Measurements from ENCODE around the gene GPRC5A.

Gene GPRC5A

DNA sequence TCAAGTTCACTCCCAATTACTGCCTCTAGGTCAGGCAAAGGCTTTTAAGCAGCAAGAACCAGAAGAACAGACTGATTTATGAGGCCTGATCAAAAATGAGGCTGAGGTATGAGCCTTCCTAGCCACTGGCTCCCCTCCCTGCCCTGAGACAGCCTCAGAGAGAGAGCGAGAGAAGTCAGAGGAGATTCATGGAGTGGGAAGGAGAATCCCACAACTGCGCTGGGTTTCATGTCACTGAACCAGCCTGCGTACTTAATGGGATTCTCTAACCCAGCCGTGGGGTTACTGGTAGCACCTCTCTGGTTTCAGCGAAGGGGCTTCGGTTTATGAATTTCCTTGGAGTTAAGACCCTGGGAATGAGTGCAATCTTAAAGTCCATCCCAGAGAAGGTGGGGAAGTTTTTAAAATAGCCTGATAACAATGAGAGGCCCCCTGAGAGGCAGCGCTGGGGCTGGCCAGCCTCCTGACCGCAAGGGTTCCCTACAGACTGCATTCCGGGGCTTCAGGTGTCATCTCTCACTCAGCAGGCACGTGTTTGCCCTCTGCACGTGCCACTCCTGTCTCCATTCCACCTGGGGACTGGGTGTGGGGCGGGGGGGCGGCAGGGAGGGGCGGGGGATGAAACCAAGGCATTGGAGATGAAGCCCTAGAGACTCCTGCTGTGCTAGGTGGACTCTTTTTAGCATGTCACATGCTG lies 6.1 kb upstream of the GPRC5A start:
- FAIRE-seq = no peak

DNA sequence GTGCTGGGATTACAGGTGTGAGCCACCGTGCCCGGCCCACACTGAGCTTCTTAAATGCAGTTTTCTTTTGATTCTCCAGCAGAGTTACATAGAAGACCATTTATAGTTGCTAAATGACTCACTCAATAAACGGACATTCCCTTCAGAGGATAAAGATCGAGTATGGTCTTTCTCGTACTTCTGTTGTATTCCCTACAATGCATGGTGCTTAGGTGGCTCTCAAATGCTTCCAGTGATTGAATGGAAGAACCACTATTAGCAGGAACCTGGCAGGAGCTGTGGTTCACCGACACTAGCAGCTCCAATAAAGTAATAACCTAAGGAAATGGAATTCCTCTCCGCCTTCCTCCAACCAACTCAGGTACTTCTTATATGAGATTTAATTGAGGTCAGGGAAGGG lies 3.9 kb upstream of the GPRC5A start:
- no peak for FAIRE-seq

- no peak for FAIRE-seq
These were observed 1.7 kb upstream of the GPRC5A start for GRCh38 chr12:12889701-12890100.

- FAIRE-seq = no peak
These were observed 751 bp upstream of the GPRC5A start for GRCh38 chr12:12890543-12891079.

- no peak for FAIRE-seq
These were observed 556 bp downstream of the GPRC5A start for GRCh38 chr12:12891881-12892355.

DNA sequence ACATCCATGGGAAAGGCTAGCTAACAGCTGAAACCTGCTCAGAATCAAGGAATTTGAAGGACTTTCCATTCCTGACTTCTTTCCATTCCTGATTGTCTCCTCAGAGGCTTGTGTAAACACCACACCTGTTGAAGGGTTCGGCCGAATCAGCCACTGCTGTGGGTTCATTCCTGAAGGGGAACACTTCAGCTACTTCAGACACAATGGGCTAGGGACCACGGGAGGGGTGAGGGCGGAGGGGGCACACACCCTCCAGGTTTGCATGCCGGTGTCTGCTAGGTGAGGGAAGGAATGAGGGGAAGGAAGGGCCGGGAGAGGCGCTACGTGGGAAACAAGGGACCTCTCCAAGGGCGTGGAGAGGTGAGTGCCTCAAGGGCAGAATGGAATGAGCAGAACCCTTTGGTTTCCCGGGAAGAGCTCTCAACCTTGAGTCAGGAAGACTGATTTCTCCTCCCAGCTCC lies 1.3 kb downstream of the GPRC5A start:
- FAIRE-seq = no peak

GRCh38 chr12:12893438-12893837 lies 2.1 kb downstream of the GPRC5A start:
- FAIRE-seq = no peak

- FAIRE-seq = no peak
These were observed 4.9 kb downstream of the GPRC5A start for GRCh38 chr12:12896260-12896659.

DNA sequence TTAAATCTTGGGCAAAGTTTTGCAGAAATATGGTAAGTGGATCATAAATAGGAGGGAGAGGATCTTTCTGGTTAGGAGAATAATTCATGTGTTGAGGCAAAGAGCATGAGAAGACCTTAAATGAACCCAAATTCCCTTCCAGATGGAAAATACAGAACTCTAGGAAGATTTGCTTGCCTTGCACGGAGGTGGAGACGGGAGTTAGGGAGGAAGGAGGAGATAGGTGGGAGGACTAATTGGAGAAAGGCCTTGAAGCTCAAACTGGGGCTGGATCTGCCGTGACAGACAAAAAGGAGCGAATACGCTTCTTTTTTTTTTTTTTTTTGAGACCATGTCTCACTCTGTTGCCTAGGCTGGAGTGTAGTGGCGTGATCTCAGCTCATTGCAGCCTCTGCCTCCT lies 5.9 kb downstream of the GPRC5A start:
- no peak for FAIRE-seq

DNA sequence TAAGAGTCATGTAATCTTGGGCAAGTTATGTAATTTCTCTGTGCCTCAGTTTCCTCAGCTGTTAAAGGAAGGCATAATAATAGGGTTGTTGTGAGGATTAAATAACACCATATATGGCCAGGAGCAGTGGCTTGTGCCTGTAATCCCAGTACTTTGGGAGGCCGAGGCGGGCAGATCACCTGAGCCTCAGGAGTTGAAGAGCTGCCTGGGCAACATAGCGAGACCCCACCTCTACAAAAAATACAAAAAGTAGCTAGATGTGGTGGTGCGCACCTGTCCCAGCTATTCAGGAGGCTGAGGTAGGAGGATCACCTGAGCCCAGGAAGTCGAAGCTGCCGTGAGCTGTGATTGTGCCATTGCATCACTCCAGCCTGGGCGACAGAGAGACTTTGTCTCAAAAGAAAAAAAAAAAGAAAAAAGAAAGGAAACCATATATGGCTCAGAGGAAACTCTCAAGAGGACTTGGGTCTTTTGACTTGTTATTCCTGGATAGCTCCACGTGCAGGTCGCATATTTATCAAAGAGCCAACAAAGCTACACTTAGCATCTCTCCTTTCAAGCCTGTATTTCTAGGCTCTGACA lies 6.9 kb downstream of the GPRC5A start:
- no peak for FAIRE-seq

- FAIRE-seq = no peak
These were observed 7.6 kb downstream of the GPRC5A start for GRCh38 chr12:12898911-12899511.

- no peak for FAIRE-seq
These were observed 8.4 kb downstream of the GPRC5A start for GRCh38 chr12:12899530-12900380.

DNA sequence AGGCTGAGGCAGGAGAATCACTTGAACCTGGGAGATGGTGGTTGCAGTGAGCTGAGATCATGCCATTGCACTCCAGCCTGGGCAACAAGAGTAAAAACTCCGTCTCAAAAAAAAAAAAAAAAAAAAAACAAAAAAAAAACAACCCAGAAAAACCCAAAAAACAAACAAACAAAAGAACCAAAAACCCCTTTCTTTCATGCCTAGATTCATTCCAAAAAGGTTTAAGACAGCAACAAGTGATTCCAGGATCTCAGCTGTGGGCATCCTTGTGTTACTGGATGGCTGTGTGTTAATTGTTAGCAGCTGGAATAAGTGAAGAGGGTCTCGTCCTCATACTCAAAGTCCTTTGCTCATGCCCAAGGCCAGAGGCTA lies 9.4 kb downstream of the GPRC5A start:
- FAIRE-seq = no peak

GRCh38 chr12:12901158-12901791 lies 9.9 kb downstream of the GPRC5A start:
- FAIRE-seq = no peak

- no peak for FAIRE-seq
These were observed 10.7 kb downstream of the GPRC5A start for GRCh38 chr12:12902036-12902435.

- FAIRE-seq = no peak
These were observed 12.6 kb downstream of the GPRC5A start for GRCh38 chr12:12903642-12904609.

DNA sequence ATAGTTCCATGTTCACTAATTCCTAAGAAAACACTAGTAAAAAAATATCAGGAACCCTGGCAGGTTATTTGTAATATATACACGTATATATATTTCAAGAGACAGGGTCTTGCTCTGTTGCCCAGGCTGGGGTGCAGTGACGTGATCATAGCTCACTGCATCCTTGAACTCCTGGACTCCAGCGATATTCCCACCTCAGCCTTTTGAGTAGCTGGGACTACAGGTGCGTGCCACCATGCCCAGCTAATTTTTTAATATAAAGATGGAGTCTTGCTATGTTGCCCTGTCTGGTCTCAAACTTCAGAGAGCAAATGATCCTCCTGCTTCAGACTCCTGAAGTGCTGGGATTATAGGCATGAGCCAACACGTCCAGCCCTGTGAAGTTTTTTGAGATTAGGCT lies 16.2 kb downstream of the GPRC5A start:
- no peak for FAIRE-seq

- FAIRE-seq = no peak
These were observed 16.9 kb downstream of the GPRC5A start for GRCh38 chr12:12908252-12908651.

DNA sequence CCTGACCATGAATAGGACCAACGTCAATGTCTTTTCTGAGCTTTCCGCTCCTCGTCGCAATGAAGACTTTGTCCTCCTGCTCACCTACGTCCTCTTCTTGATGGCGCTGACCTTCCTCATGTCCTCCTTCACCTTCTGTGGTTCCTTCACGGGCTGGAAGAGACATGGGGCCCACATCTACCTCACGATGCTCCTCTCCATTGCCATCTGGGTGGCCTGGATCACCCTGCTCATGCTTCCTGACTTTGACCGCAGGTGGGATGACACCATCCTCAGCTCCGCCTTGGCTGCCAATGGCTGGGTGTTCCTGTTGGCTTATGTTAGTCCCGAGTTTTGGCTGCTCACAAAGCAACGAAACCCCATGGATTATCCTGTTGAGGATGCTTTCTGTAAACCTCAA lies 17.3 kb downstream of the GPRC5A start:
- no peak for FAIRE-seq

- FAIRE-seq = no peak
These were observed 18.0 kb downstream of the GPRC5A start for GRCh38 chr12:12909228-12909994.

GRCh38 chr12:12909995-12910420 lies 18.6 kb downstream of the GPRC5A start:
- no peak for FAIRE-seq
